ACC112 (cell line): Measurements from ENCODE around the gene CYTL1.

Experiments used
- H2AFZ ChIP-seq: fragments of 200-600 bp; sonication (generic); one replicate; pipeline ENCODE4 v1.6.0; 2017; ENCODE audit warnings: antibody characterized with exemption, low read length; ENCODE audit not compliant: unreplicated experiment
- H3K27ac ChIP-seq: fragments of 200-600 bp; sonication (generic); 2 replicates; pipeline ENCODE4 v1.5.1; 2014; ENCODE audit warnings: low read depth, mild to moderate bottlenecking, antibody characterized with exemption, low read length, moderate library complexity
- H3K27me3 ChIP-seq: fragments of 200-600 bp; sonication (generic); 2 replicates; pipeline ENCODE4 v1.6.1; 2014; ENCODE audit warnings: mild to moderate bottlenecking, antibody characterized with exemption, low read length, moderate library complexity, mixed read lengths; ENCODE audit not compliant: insufficient read depth
- H3K36me3 ChIP-seq: fragments of 200-600 bp; sonication (generic); 2 replicates; pipeline ENCODE4 v1.6.1; 2016; ENCODE audit warnings: mild to moderate bottlenecking, antibody characterized with exemption, low read length, moderate library complexity, mixed read lengths; ENCODE audit not compliant: insufficient read depth
- H3K4me1 ChIP-seq: fragments of 200-600 bp; sonication (generic); one replicate; pipeline ENCODE4 v1.6.1; 2016; ENCODE audit warnings: low read length, mixed read lengths; ENCODE audit not compliant: insufficient read depth, unreplicated experiment, control insufficient read depth
- H3K4me3 ChIP-seq: fragments of 200-600 bp; sonication (generic); 2 replicates; pipeline ENCODE4 v1.5.1; 2014; ENCODE audit warnings: mild to moderate bottlenecking, low read depth, low read length
- H3K79me2 ChIP-seq: fragments of 200-600 bp; sonication (generic); one replicate; pipeline ENCODE4 v1.6.0; 2016; ENCODE audit warnings: low read length; ENCODE audit not compliant: control insufficient read depth, unreplicated experiment, insufficient read depth

Gene CYTL1

DNA sequence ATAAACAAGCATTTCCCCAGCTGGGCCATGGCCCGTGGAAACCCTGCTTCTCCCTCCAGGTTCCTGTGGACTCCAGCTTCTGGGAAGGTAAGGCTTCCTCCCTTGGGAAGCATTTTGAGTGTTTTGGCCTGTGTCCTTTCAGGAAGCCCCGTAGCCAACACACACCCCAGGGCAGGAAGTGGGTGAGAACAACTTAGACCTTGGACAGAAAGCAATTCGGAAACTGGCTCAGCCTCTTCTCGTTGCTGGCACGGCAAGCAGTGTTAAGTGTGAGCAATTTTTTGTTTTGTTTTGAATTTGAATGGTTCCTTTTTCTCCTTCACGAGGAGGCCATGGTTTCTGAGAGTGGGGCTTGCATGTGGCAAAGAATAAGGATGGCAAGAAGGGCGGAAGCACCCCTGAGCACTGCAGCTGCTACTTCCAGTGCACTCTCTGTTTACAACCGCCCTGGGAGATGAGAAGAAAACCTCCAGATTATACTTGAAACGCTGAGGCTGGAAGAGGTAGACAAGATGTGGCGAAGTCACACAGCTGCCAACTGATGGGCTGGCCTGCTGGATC is 14.1 kb upstream of the CYTL1 start:
- peaks cover 26% of the 10 kb centered on the region for H3K4me1 ChIP-seq
- H3K4me3 ChIP-seq: peak overlapping the region; percentile 21; the same call in 1 of the 2 replicates
- no peaks in the 10 kb centered on the region for H3K36me3 ChIP-seq
- peak overlapping the region; percentile 30; the same call in 1 of the 2 replicates for H3K27ac ChIP-seq
- no peaks in the 10 kb centered on the region for H3K79me2 ChIP-seq
- H3K27me3 ChIP-seq: peaks cover 5% of the 10 kb centered on the region; the same call in 1 of the 2 replicates
- peak overlapping the region; percentile 80 for H2AFZ ChIP-seq

- H3K27me3 ChIP-seq: peaks cover 8% of the 10 kb centered on the region; the same call in 1 of the 2 replicates
- H2AFZ ChIP-seq: peak overlapping the region; percentile 80
- H3K36me3 ChIP-seq: no peaks in the 10 kb centered on the region
- H3K27ac ChIP-seq: no peak overlapping the region; the same call in 1 of the 2 replicates
- no peaks in the 10 kb centered on the region for H3K79me2 ChIP-seq
- H3K4me3 ChIP-seq: no peak overlapping the region
- H3K4me1 ChIP-seq: peaks cover 24% of the 10 kb centered on the region
These were observed 13.6 kb upstream of the CYTL1 start for GRCh38 chr4:5032813-5033212.

DNA sequence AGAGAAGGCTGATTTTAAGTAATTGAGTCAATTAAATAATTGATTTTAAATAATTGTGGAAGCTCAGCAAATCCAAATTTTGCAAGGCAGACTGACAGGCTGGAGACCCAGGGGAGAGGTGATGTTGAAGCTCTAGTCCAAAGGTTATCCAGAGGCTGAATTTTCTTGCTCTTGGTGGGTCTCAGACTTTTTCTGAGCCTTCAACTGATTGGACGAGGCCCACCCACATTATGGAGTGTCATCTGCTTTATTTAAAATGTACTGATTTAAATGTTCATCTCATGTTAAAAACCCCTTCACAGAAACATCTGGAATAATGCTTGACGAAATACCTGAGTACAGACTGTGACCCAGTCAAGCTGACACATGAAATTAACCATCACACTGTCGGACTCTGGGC is 11.7 kb upstream of the CYTL1 start:
- Histone ChIP-seq H2AFZ (no peak overlapping the region), H3K27ac (no peak overlapping the region), H3K4me1 (peaks cover 11% of the 10 kb centered on the region), H3K27me3 (peaks cover 12% of the 10 kb centered on the region; the same call in 1 of the 2 replicates), H3K36me3 (no peaks in the 10 kb centered on the region), H3K79me2 (no peaks in the 10 kb centered on the region), H3K4me3 (no peak overlapping the region)

GRCh38 chr4:5030221-5030620 is 11.0 kb upstream of the CYTL1 start:
- peaks cover 13% of the 10 kb centered on the region for H3K4me1 ChIP-seq
- no peak overlapping the region for H3K27ac ChIP-seq
- no peak overlapping the region for H2AFZ ChIP-seq
- H3K4me3 ChIP-seq: no peak overlapping the region
- no peaks in the 10 kb centered on the region for H3K79me2 ChIP-seq
- H3K27me3 ChIP-seq: peaks cover 12% of the 10 kb centered on the region; the same call in 1 of the 2 replicates
- no peaks in the 10 kb centered on the region for H3K36me3 ChIP-seq

DNA sequence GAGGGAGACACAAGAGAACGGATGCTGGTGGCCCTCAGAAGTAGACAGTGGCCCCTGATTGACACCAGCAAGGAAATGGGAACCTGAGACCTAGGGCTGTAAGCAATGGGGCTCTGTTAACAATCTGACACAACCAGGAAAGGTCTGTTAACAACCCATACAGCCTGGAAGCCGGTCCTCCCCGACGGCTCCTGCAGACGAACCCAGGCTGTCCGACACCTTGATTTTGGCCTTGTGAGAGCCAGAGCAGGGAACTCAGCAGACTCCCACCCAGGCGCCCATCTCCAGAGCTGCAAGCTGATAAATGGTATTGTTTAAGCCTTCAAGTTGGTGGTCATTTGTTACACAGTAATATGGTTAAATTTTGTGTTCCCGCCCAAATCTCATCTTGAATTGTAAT is 10.2 kb upstream of the CYTL1 start:
- peaks cover 12% of the 10 kb centered on the region; the same call in 1 of the 2 replicates for H3K27me3 ChIP-seq
- peaks cover 19% of the 10 kb centered on the region for H3K4me1 ChIP-seq
- H3K27ac ChIP-seq: no peak overlapping the region
- no peak overlapping the region for H3K4me3 ChIP-seq
- H3K79me2 ChIP-seq: no peaks in the 10 kb centered on the region
- H2AFZ ChIP-seq: no peak overlapping the region
- H3K36me3 ChIP-seq: no peaks in the 10 kb centered on the region

GRCh38 chr4:5028480-5028879 is 9.2 kb upstream of the CYTL1 start:
- Histone ChIP-seq H3K36me3 (no peaks in the 10 kb centered on the region), H3K4me3 (no peak overlapping the region), H3K79me2 (no peaks in the 10 kb centered on the region), H3K4me1 (peaks cover 22% of the 10 kb centered on the region), H2AFZ (no peak overlapping the region), H3K27me3 (peaks cover 12% of the 10 kb centered on the region; the same call in 1 of the 2 replicates), H3K27ac (no peak overlapping the region)

GRCh38 chr4:5027346-5027745 is 8.1 kb upstream of the CYTL1 start:
- Histone ChIP-seq H3K79me2 (no peaks in the 10 kb centered on the region), H3K27ac (no peak overlapping the region)

DNA sequence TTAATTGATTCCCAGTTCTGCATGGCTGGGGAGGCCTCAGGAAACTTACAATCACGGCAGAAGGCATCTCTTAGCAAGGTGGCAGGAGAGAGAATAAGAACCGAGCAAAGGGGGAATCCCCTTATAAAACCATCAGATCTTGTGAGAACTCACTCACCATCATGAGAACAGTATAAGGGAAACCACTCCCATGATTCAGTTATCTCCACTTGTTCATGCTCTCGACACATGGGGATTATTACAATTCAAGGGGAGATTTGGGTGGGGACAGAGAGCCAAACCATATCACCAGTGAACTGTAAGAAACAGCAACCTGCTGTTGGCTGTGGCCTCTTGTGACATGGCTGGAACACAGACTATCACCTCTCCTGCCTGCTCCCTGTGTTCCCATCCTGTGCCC is 7.1 kb upstream of the CYTL1 start:
- Histone ChIP-seq H3K27me3 (peaks cover 12% of the 10 kb centered on the region; the same call in 1 of the 2 replicates), H3K4me1 (peaks cover 14% of the 10 kb centered on the region), H3K79me2 (no peaks in the 10 kb centered on the region), H3K4me3 (no peak overlapping the region), H3K36me3 (no peaks in the 10 kb centered on the region), H2AFZ (no peak overlapping the region), H3K27ac (no peak overlapping the region)

More at GRCh38 chr4:5027346-5027745, 8.1 kb upstream of the CYTL1 start:
- H3K4me1 ChIP-seq: peaks cover 14% of the 10 kb centered on the region
- H3K36me3 ChIP-seq: no peaks in the 10 kb centered on the region
- no peak overlapping the region for H3K4me3 ChIP-seq
- H3K27me3 ChIP-seq: peaks cover 12% of the 10 kb centered on the region; the same call in 1 of the 2 replicates
- H2AFZ ChIP-seq: no peak overlapping the region

DNA sequence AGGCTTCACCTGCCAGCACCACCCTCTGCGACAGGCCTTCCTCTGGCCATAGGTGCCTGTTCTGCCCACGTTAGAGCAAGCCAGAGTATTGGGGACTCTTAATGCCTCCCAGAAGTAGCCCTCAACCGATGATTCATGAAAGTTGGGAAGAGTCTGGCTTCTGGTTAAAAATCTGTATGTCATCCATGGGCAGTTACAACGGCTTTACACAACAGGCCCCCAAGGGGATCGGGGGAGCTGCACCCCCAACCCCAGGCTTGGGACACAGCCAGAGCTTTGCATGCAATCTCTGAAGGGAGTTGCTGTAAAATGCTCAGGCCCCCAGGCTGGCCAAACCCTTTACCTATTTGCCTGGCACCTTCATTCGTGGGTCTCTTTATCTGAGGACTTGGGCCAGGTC is 5.4 kb upstream of the CYTL1 start:
- H3K27ac ChIP-seq: peak overlapping the region; percentile 65
- peaks cover 14% of the 10 kb centered on the region for H3K4me1 ChIP-seq
- H3K4me3 ChIP-seq: 0 out of 2 replicates have a peak overlapping the region, but pooled peaks have one; percentile 11
- no peaks in the 10 kb centered on the region for H3K79me2 ChIP-seq
- H3K27me3 ChIP-seq: peaks cover 12% of the 10 kb centered on the region; the same call in 1 of the 2 replicates
- H3K36me3 ChIP-seq: no peaks in the 10 kb centered on the region
- no peak overlapping the region for H2AFZ ChIP-seq

DNA sequence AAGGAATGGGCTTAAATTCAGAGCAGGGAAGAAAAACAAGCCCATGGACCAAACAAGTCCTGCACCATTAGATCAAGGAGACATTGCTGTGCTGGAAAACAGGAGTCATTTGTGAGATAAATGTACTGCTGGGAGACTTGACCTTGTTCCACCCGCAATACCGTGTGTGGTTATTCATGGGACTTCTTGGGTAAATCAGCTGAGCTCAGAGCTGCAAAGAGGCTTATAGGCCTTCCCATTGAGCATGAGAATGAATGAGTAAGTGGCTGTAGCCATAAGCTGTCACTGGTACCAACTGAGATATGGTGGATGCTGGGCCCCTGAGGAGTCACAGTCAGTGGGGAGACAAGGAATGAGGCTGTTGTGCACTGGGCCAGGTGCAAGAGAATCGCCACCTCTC is 2.3 kb upstream of the CYTL1 start:
- Histone ChIP-seq H3K27ac (no peak overlapping the region), H3K79me2 (no peaks in the 10 kb centered on the region), H3K4me3 (no peak overlapping the region), H3K27me3 (peaks cover 8% of the 10 kb centered on the region), H3K36me3 (no peaks in the 10 kb centered on the region), H2AFZ (no peak overlapping the region), H3K4me1 (peaks cover 14% of the 10 kb centered on the region)

DNA sequence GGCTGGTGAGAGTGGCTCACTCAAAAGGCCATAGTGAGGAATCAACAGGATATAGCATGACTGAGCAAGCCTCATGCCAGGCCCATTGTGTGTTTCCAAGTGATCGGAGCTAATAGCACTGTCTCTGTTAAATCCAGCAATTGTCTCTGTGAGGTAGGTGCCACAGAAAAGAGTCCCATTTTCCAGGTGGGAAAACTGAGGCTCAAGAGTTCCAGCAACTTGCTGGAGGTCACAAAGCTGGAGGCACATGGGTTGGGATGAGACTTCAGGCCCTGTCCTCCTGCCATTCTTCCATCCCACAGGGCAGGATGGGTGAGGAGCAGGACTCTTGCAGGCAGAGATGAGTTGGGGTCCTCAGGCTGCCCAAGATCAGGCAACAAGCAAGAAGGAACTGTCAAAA is 1.1 kb upstream of the CYTL1 start:
- H3K27me3 ChIP-seq: peaks cover 20% of the 10 kb centered on the region
- H3K4me1 ChIP-seq: peaks cover 13% of the 10 kb centered on the region
- no peaks in the 10 kb centered on the region for H3K79me2 ChIP-seq
- H3K36me3 ChIP-seq: no peaks in the 10 kb centered on the region
- no peak overlapping the region for H3K27ac ChIP-seq
- H2AFZ ChIP-seq: no peak overlapping the region
- H3K4me3 ChIP-seq: no peak overlapping the region
